Adipocyte (in vitro differentiated cells): ENCODE results near the gene CNGA2.

Experiments used
- DNase-seq: peaks from one replicate; pipeline ENCODE4 v3.0.0-alpha.2; 2015; ENCODE audit warnings: low read depth
- H3K27me3 ChIP-seq: replicated peaks from 2 replicates; pipeline ENCODE4 v1.7.0; 2013; ENCODE audit warnings: mild to moderate bottlenecking, low read length, moderate library complexity; ENCODE audit not compliant: control insufficient read depth, insufficient read depth
- H3K36me3 ChIP-seq: 2 replicates; pipeline ENCODE4 v1.7.0; 2013; ENCODE audit warnings: low read length, mild to moderate bottlenecking, moderate library complexity; ENCODE audit not compliant: control insufficient read depth, insufficient read depth, severe bottlenecking
- H3K4me1 ChIP-seq: 2 replicates; pipeline ENCODE4 v1.7.0; 2013; ENCODE audit warnings: mild to moderate bottlenecking, low read length, moderate library complexity; ENCODE audit not compliant: control insufficient read depth, insufficient read depth
- H3K4me3 ChIP-seq: 2 replicates; pipeline ENCODE4 v1.7.0; 2013; ENCODE audit warnings: mild to moderate bottlenecking, low read length, moderate library complexity
- H3K9ac ChIP-seq: 2 replicates; pipeline ENCODE4 v1.7.0; 2013; ENCODE audit warnings: mild to moderate bottlenecking, low read length, moderate library complexity
- H3K9me3 ChIP-seq: 2 replicates; pipeline ENCODE4 v1.7.0; 2013; ENCODE audit warnings: mild to moderate bottlenecking, low read length, moderate library complexity; ENCODE audit not compliant: control insufficient read depth

CNGA2 gene

GRCh38 chrX:151700581-151700980 lies 34.0 kb upstream of the CNGA2 start:
- peaks cover 9% of the 10 kb centered on the region for H3K4me1 ChIP-seq
- H3K4me3 ChIP-seq = no peak overlapping the region
- no peak overlapping the region for H3K9ac ChIP-seq
- no peak for DNase-seq
- H3K9me3 ChIP-seq = no peaks in the 10 kb centered on the region
- H3K27me3 ChIP-seq = peaks cover 24% of the 10 kb centered on the region
- no peaks in the 10 kb centered on the region for H3K36me3 ChIP-seq

- DNase-seq = no peak
Measured at GRCh38 chrX:151701071-151701470, 33.5 kb upstream of the CNGA2 start.

GRCh38 chrX:151701531-151701930 lies 33.0 kb upstream of the CNGA2 start:
- H3K9ac ChIP-seq = no peak overlapping the region
- no peak overlapping the region for H3K4me3 ChIP-seq
- H3K36me3 ChIP-seq = no peaks in the 10 kb centered on the region

More at GRCh38 chrX:151701071-151701470, 33.5 kb upstream of the CNGA2 start:
- Histone ChIP-seq H3K27me3 (peaks cover 27% of the 10 kb centered on the region), H3K4me1 (peaks cover 9% of the 10 kb centered on the region), H3K9ac (no peak overlapping the region), H3K4me3 (no peak overlapping the region), H3K9me3 (no peaks in the 10 kb centered on the region), H3K36me3 (no peaks in the 10 kb centered on the region)

GRCh38 chrX:151702026-151702714 lies 32.4 kb upstream of the CNGA2 start:
- peak; percentile 28 for DNase-seq
- Histone ChIP-seq H3K4me1 (peaks cover 8% of the 10 kb centered on the region), H3K4me3 (no peak overlapping the region), H3K36me3 (no peaks in the 10 kb centered on the region), H3K9me3 (no peaks in the 10 kb centered on the region), H3K27me3 (peaks cover 38% of the 10 kb centered on the region), H3K9ac (no peak overlapping the region)

More at GRCh38 chrX:151701531-151701930, 33.0 kb upstream of the CNGA2 start:
- Histone ChIP-seq H3K9me3 (no peaks in the 10 kb centered on the region), H3K4me1 (peaks cover 9% of the 10 kb centered on the region), H3K27me3 (peaks cover 32% of the 10 kb centered on the region)
- no peak for DNase-seq

- H3K4me3 ChIP-seq = no peak overlapping the region
- H3K4me1 ChIP-seq = peaks cover 2% of the 10 kb centered on the region
- H3K9ac ChIP-seq = no peak overlapping the region
- peaks cover 45% of the 10 kb centered on the region for H3K27me3 ChIP-seq
- no peaks in the 10 kb centered on the region for H3K9me3 ChIP-seq
- no peaks in the 10 kb centered on the region for H3K36me3 ChIP-seq
- DNase-seq = no peak
Measured at GRCh38 chrX:151702741-151703340, 31.7 kb upstream of the CNGA2 start.

GRCh38 chrX:151703487-151703886 lies 31.1 kb upstream of the CNGA2 start:
- DNase-seq = no peak
- Histone ChIP-seq H3K4me1 (no peaks in the 10 kb centered on the region), H3K36me3 (no peaks in the 10 kb centered on the region), H3K9ac (no peak overlapping the region), H3K27me3 (peaks cover 47% of the 10 kb centered on the region), H3K4me3 (no peak overlapping the region), H3K9me3 (no peaks in the 10 kb centered on the region)

- DNase-seq = no peak
- Histone ChIP-seq H3K4me1 (no peaks in the 10 kb centered on the region), H3K36me3 (no peaks in the 10 kb centered on the region), H3K9ac (no peak overlapping the region), H3K27me3 (peaks cover 47% of the 10 kb centered on the region), H3K4me3 (no peak overlapping the region), H3K9me3 (no peaks in the 10 kb centered on the region)
Measured at GRCh38 chrX:151704041-151704663, 30.4 kb upstream of the CNGA2 start.

- no peak for DNase-seq
- Histone ChIP-seq H3K27me3 (peaks cover 42% of the 10 kb centered on the region), H3K9me3 (no peaks in the 10 kb centered on the region), H3K36me3 (no peaks in the 10 kb centered on the region), H3K4me3 (no peak overlapping the region), H3K4me1 (no peaks in the 10 kb centered on the region), H3K9ac (no peak overlapping the region)
Measured at GRCh38 chrX:151708821-151709220, 25.7 kb upstream of the CNGA2 start.

GRCh38 chrX:151710457-151710856 lies 24.1 kb upstream of the CNGA2 start:
- peaks cover 36% of the 10 kb centered on the region for H3K27me3 ChIP-seq
- no peak overlapping the region for H3K9ac ChIP-seq
- H3K9me3 ChIP-seq = no peaks in the 10 kb centered on the region
- DNase-seq = no peak
- no peak overlapping the region for H3K4me3 ChIP-seq
- no peaks in the 10 kb centered on the region for H3K4me1 ChIP-seq
- H3K36me3 ChIP-seq = no peaks in the 10 kb centered on the region

GRCh38 chrX:151711154-151711553 lies 23.4 kb upstream of the CNGA2 start:
- H3K9ac ChIP-seq = no peak overlapping the region
- no peaks in the 10 kb centered on the region for H3K36me3 ChIP-seq
- no peaks in the 10 kb centered on the region for H3K4me1 ChIP-seq

GRCh38 chrX:151711787-151712186 lies 22.8 kb upstream of the CNGA2 start:
- no peaks in the 10 kb centered on the region for H3K4me1 ChIP-seq
- no peak for DNase-seq
- H3K9me3 ChIP-seq = no peaks in the 10 kb centered on the region
- H3K36me3 ChIP-seq = no peaks in the 10 kb centered on the region
- no peak overlapping the region for H3K4me3 ChIP-seq
- no peak overlapping the region for H3K9ac ChIP-seq
- H3K27me3 ChIP-seq = peaks cover 27% of the 10 kb centered on the region

More at GRCh38 chrX:151711154-151711553, 23.4 kb upstream of the CNGA2 start:
- Histone ChIP-seq H3K4me3 (no peak overlapping the region), H3K9me3 (no peaks in the 10 kb centered on the region), H3K27me3 (peaks cover 33% of the 10 kb centered on the region)
- no peak for DNase-seq
